Lower lobe of right lung (tissue), 2 donors: ENCODE results near the gene PTPN2. TPM values are rescaled to one million over a fixed set of nuclear protein-coding genes. Genes with fewer than 3 reads are reported as not detected.

Experiments
- ATAC-seq, 2 donors: fragments of 200-7000 bp; cut with Tn5 transposase; one replicate each; pipeline ENCODE4 v1.9.1; 2020 to 2022; ENCODE audit warnings: mild to moderate bottlenecking in 2 of 2, moderate library complexity in 2 of 2
- DNase-seq: peaks from one replicate; pipeline ENCODE4 v3.0.0-alpha.2; 2020
- H3K27ac ChIP-seq: fragments of 200-600 bp; one replicate; pipeline ENCODE4 v1.8.0; 2022
- H3K27me3 ChIP-seq: fragments of 200-600 bp; one replicate; pipeline ENCODE4 v1.8.0; 2022; ENCODE audit warnings: low read depth
- H3K36me3 ChIP-seq: fragments of 200-600 bp; one replicate; pipeline ENCODE4 v1.8.0; 2022; ENCODE audit warnings: mild to moderate bottlenecking
- H3K4me1 ChIP-seq: fragments of 200-600 bp; one replicate; pipeline ENCODE4 v1.8.0; 2022
- H3K4me3 ChIP-seq: fragments of 200-600 bp; one replicate; pipeline ENCODE4 v1.8.0; 2022; ENCODE audit warnings: mild to moderate bottlenecking
- H3K9me3 ChIP-seq: fragments of 200-600 bp; one replicate; pipeline ENCODE4 v1.8.0; 2022
- intact Hi-C: fragments of 100-400 bp; cut with DNase I; formaldehyde crosslinking; loops from one replicate; pipeline ENCODE4 v1.11.0; 2022
- total RNA-seq: library from RNA; stranded (reverse); fragmentation: NEBNext Ultra II Directional; extraction: Animal tissue kit (Norgen Biotek cat#: 25700); gene quantifications from one replicate; pipeline ENCODE4 v1.2.1, GENCODE V29; 2021
- TF ChIP-seq, protein P1 (sequence below): fragments of 200-600 bp; IDR thresholded peaks from one replicate; pipeline ENCODE4 v1.8.0; 2022; ENCODE audit warnings: antibody characterized with exemption, mild to moderate bottlenecking
- donor health status: DM: no; HTN: yes; CAD: no; lungs with severe emphysema.

PTPN2 gene
- total RNA-seq, 1 donor from 2014 or later = 52.6 TPM

DNA sequence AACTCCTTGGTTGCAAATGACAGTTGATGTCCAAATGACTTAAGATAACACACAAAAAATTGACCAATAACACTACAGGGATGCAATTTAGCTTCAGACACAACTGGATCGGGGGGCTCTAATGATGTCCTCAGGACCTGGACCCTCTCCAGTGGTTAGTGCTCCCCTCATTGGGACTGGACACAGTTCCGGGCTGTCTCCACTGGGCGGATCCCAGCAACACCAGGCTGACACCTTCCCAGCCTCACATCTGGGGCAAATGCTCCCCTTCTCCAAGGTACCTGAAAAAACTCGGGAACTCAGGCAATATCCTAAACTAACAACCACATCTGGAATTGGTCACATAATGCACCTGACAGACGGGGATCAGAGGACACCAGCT lies 132.5 kb downstream of the PTPN2 start:
- no peaks in the 10 kb centered on the region for H3K9me3 ChIP-seq
- intact Hi-C loops = no loop called here
- no peak overlapping the region for H3K4me3 ChIP-seq
- H3K4me1 ChIP-seq = no peaks in the 10 kb centered on the region
- H3K27ac ChIP-seq = no peak overlapping the region
- H3K27me3 ChIP-seq = no peaks in the 10 kb centered on the region
- ATAC-seq (peak in 1 of 2 donors; percentile 17), DNase-seq (no peak)
- H3K36me3 ChIP-seq = no peaks in the 10 kb centered on the region
- TF ChIP-seq, protein P1, sequence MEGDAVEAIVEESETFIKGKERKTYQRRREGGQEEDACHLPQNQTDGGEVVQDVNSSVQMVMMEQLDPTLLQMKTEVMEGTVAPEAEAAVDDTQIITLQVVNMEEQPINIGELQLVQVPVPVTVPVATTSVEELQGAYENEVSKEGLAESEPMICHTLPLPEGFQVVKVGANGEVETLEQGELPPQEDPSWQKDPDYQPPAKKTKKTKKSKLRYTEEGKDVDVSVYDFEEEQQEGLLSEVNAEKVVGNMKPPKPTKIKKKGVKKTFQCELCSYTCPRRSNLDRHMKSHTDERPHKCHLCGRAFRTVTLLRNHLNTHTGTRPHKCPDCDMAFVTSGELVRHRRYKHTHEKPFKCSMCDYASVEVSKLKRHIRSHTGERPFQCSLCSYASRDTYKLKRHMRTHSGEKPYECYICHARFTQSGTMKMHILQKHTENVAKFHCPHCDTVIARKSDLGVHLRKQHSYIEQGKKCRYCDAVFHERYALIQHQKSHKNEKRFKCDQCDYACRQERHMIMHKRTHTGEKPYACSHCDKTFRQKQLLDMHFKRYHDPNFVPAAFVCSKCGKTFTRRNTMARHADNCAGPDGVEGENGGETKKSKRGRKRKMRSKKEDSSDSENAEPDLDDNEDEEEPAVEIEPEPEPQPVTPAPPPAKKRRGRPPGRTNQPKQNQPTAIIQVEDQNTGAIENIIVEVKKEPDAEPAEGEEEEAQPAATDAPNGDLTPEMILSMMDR = no peak

DNA sequence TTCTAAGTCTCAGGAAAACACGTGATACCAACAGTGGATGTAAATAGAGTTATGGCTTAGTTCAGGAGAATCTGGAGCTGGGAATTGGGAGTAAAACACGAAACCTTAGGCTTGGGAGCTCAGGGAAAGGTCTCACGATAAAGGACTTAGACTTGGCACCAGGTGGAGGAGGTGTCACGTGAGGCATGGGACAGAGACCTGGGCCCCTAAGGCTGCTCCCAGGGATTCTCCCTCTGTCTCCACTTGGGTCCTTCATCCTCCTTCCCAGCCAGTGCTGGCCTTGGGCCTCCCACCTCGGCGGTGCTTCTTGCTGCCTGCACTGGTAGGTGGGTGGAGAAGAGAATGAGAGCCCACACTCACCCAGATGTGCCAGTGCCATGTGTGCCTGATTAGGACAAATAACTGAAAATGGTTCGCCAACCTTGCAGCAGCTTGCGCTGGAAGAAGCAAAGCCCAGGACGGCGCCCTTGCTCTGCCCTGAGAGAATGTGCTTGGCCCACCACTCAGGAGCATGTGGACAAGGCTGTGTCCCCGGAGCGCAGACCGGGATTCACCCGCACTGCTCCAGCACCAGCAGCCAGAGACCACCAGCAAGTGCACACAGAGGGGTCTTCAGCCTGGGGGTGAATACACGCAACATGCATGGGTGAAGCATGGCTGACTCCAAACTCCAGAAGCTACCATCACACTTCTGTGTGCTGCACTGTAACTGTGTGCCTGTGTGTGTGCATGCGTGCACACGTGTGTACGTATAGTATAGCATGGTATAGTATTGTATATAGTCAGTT lies 133.1 kb downstream of the PTPN2 start:
- TF ChIP-seq, protein P1 = no peak
- H3K4me1 ChIP-seq = no peaks in the 10 kb centered on the region
- intact Hi-C loops = no loop called here
- H3K27me3 ChIP-seq = no peaks in the 10 kb centered on the region
- H3K36me3 ChIP-seq = no peaks in the 10 kb centered on the region
- H3K4me3 ChIP-seq = no peak overlapping the region
- ATAC-seq = peak in 1 of 2 donors; percentile 9
- no peak overlapping the region for H3K27ac ChIP-seq
- no peaks in the 10 kb centered on the region for H3K9me3 ChIP-seq
- no peak for DNase-seq

DNA sequence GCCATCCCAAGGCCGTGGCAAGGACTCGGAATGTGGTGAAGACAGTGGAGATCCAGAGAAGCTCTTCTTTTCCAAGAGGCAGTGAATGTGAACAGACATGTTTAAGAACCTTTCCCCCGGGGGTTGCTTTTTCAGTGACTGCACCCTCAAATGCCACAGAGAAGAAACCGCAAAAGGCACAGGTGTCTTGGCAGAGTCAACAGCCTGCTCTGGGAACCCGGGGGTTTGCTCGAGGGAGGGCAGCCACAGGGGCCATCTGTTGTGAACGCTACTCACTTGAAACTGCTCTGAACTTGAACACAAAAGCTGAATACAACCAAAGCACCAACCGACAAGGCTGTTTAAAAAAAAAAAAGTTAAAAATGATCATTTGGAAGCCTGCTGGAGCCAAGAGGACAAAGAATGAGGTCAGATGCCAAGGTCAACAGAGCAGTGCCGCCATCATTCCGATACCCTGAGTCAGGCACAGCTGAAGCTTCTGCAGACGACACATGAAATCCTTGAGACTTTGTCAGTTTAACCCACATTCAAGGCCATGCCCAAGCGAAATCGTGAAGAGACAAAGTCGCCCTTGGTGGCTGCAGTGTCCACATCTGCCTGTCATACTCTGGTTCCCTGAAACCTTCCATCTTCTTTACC lies 133.8 kb downstream of the PTPN2 start:
- Histone ChIP-seq H3K4me1 (no peaks in the 10 kb centered on the region), H3K36me3 (no peaks in the 10 kb centered on the region), H3K9me3 (no peaks in the 10 kb centered on the region), H3K27ac (no peak overlapping the region), H3K4me3 (no peak overlapping the region), H3K27me3 (no peaks in the 10 kb centered on the region)
- ATAC-seq (no peak), DNase-seq (no peak)
- TF ChIP-seq, protein P1 = no peak
- intact Hi-C loops = no loop called here

DNA sequence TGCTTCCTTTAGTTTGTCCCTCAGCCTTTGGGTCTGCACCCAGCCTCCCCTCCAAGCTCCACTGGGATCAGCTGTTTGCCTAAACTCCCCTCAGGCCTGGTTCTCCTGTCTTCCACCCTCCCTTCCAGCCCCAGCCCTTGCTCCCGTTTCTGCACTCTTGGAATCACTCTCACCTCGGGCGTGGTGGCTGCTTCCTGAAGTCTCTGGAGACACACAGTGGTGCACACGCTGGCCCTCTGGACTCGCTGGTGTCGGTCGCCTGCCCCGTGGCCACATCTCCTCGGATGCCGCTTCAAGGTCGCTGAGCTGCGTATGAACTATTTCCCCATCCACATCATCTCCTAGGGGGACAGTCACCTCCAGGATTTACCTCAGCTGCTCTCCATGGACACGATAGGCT lies 134.9 kb downstream of the PTPN2 start:
- no peak for ATAC-seq
- DNase-seq = no peak
- intact Hi-C loops = no loop called here
- Histone ChIP-seq H3K36me3 (no peaks in the 10 kb centered on the region), H3K4me1 (no peaks in the 10 kb centered on the region), H3K9me3 (no peaks in the 10 kb centered on the region), H3K27ac (no peak overlapping the region), H3K27me3 (no peaks in the 10 kb centered on the region), H3K4me3 (no peak overlapping the region)
- TF ChIP-seq, protein P1 = no peak

DNA sequence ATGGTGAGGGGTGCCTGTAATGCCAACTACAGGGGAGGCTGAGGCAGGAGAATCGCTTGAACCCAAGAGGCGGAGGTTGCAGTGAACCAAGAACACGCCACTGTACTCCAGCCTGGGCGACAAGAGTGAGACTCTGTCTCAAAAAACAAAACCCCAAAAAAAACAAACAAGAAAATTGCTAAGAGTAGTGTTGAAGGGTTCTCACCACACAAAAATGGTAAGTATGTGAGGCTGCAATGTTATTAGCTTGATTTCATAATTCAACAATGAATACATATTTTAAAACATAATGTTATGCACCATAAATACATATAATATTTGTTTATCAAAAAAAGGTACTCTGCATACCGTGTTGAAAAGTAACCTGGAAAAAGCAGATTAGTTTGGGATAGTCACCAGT lies 135.4 kb downstream of the PTPN2 start:
- no peak overlapping the region for H3K4me3 ChIP-seq
- H3K27me3 ChIP-seq = no peaks in the 10 kb centered on the region
- DNase-seq (no peak), ATAC-seq (peak in 1 of 2 donors; percentile 40)
- no peak overlapping the region for H3K27ac ChIP-seq
- no peaks in the 10 kb centered on the region for H3K36me3 ChIP-seq
- TF ChIP-seq, protein P1 = no peak
- no peaks in the 10 kb centered on the region for H3K9me3 ChIP-seq
- no peaks in the 10 kb centered on the region for H3K4me1 ChIP-seq
- intact Hi-C loops = no loop called here
